HG03565 (cell line): ENCODE measurements around the gene TOR4A.
"Not testable (repeated sequence)": the region's sequence is repeated elsewhere in the genome, so short reads cannot be mapped to it uniquely, and the experiment has no call there.

Source experiments
- ATAC-seq: cut with Tn5 transposase; IDR thresholded peaks from one replicate; pipeline ENCODE4 v1.9.1; 2021; ENCODE audit warnings: mild to moderate bottlenecking, moderate library complexity; ENCODE audit not compliant: unreplicated experiment

Gene TOR4A

GRCh38 chr9:137315581-137316011 lies 38.1 kb downstream of the TOR4A start:
- ATAC-seq, result no peak

- no peak for ATAC-seq
These were observed 38.8 kb downstream of the TOR4A start for GRCh38 chr9:137316012-137316981.

- no peak for ATAC-seq
These were observed 39.6 kb downstream of the TOR4A start for GRCh38 chr9:137317021-137317717.

DNA sequence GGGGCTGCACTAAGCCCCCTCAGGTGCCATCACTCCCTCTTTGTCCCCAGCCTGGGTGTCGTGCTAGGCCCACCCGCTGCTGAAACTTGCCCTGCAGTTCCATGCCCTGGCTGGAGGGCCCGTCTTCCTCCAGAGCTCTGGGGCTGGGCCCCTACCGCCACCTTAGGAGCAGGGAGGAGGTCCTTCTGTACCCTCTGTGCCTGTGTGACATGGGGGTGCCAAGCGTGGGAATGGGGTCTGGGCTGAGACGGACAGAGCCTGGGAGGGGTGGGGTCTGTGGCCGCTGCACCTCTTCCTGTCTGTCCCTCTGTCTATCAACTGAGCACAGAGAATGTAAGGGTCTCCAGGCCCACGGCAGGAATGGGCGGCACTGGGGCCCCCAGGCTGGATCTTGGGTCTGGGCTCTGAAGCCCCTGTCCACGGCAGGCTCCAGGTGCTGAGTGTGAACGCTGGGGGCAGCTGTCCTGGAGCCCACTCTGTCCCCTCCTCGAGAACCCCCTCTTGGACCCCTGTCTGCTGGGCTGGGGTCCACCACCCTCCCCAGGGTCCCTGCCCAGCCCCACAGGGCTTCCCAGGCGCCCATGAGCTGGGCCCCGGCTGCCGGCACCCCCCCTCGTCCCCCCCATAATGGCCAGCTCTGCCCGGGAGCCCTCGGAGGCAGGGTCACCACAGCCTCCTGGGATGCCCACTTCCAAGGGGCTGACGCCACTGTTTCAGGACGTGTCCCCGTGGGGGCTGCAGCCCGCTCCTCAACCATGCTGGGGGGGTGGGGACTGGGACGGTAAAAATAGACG lies 40.4 kb downstream of the TOR4A start:
- ATAC-seq, result no peak

DNA sequence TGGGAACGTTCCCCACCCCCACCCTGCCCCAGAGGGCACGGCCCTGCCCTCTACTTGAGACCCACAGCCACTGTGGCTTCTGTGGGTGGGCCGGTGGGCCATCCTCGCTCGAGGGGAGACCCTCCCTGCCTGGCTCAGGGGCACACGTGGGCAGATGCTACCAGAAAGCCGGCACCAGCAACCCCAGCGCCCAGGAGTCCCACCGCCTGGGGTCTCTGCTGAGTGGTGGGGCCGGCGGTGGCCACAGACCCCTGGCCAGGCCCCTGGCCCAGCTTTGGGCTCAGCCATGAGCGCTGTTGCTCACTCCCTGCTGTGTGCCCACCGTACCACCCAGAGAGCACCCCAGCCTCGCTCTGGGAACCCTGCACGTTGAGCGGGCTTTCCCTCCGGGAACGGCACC lies 41.1 kb downstream of the TOR4A start:
- ATAC-seq, result no peak

DNA sequence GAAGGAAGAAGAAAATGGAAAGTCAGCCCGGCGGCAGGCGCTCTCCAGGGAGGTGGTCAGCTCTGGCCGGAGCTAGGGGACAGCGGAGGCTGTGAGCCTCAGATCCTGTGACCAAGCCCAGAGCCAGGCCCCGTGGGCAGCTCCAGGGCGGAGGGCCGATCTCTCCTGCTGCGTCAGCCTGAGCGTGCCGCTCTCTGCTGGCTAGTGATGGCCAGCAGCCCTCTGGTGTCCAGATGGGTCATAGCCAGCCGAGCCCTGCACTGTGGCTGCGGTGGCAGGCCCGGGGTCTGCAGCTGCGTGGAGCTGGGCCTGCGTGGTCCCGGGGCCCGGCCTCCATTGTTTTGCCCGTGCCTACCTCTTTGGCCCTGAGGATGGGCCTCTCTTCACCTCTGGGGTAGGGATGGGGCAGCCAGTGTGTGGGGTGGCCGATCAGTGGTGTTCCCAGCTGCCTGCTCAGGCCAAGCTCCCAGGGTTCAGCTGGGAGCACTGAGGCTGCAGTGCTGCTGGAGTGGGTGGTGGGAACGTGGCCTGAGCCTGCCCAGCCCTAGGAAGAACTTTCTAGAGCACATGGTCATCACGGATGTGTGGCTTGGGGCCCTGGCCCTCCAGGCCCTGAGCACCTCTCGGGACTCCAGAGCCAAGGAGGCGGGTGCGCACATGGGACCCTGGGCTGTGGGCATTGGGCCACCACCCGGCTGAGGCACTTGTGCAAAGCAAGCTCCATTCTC lies 41.6 kb downstream of the TOR4A start:
- ATAC-seq, result no peak

DNA sequence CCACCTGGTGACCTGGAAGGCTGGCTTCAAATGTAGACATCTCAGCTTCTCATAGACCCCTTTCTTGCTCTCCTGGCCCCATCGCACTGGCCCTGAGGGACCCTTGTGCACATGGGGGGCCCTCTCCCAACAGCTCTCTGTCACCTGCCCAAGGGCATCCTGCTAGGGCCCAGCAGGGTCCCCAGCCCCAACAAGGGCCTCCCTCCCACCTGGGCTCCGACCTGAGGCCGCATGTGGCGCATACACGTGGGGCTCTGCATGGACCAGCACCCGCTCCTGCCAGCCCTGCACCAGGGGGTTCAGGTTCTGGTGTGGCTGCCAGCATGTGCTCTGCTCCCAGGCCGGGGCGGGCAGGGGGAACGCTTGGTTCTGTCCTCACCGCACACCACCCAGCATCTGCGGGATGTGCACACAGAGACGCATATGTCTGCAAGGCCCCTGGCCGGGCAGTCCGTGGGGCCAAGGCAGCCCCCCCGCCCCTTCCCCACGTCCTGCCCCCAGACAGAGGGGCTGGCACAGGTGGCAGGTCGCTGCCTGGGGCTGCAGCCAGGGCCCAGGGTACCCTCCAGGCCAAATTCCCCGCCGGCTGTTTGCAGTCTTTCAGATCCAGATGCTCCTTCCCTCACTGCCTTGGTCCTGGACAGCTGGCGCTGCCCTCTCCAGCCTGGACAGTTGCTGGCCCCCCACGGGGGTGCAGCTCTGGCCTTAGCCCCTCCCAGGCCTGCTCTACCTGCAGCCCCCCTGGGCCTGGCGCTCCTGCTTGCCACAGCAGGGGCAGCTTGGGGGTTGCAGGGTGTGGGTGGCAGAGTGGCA lies 42.4 kb downstream of the TOR4A start:
- ATAC-seq, result no peak

DNA sequence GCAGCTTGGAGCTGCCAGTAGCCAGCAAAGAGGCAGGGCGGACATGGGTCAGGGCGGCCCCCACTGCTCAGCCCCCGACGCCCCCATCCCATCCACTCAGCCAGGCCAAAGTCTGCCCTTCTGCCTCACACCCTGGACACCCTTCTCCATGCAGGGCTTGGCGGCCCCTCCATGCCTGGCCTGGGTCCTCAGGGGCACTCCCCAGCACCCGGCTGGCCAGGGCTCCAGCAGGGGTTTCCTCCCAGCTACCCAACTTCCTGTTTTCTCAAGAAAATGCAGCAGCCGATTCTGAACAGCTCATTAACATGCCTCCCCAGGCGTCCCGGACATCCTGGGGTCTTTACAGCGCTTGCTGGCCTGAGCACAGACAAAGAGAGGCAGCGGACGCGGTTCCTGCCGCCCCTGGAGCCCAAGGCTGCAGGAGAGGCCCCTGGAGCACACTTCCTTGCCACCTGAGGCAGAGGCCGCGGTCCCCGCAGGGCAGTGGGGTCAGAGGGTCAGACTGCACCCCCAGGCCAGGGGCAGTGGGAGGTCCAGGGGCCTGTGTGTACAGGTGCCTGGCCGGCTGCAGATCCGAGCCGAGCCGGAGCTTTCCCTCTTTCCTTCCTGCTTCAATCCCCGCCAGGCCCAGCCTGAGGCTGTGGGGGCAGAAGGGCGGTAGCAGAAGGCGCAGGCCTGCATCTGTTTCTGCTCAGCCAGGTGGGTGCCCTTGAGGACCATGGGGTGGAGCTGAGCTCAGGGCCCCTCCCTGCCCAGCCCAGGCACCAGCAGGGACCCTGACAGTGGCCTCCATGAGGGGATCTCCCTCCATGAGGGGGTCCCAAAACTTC lies 43.2 kb downstream of the TOR4A start:
- no peak for ATAC-seq

- ATAC-seq, result no peak
These were observed 44.3 kb downstream of the TOR4A start for GRCh38 chr9:137321726-137322361.

DNA sequence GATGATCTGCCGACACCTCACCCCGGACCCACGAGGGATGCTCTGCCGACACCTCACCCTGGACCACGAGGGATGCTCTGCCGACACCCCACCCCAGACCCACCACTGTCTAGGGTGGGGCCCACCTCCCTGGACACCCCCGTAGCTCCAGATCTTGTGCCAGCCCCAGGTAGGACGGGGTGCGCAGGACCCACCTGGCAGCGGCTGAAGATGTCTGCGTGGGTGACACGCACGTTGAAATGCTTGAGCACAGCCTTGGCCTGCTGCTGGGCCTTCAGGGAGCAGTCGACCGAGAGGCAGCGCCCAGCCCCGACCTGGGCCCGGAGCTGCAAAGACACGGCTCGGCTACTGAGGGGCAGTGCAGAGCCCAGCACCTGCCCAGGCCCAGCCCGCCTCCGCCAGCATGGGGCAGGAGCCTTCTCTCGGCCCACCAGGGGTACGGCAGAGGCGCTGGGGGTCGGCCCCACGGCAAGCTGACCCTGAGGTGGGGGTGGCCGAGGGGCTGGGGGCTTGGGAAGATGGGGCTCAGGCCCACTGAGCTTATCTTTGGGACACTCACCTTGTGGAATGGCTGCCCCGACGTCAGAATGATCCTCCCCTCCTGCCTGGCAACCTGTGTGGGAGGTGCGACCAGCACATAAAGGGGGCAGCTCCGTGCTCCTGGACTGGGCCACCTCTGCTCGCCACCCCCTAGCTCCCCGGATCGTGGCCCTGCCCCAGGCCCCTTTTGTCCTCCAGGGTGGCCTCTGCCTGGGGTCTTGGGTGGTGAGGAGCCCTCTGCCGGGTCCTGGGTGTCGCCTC lies 46.2 kb downstream of the TOR4A start:
- no peak for ATAC-seq

DNA sequence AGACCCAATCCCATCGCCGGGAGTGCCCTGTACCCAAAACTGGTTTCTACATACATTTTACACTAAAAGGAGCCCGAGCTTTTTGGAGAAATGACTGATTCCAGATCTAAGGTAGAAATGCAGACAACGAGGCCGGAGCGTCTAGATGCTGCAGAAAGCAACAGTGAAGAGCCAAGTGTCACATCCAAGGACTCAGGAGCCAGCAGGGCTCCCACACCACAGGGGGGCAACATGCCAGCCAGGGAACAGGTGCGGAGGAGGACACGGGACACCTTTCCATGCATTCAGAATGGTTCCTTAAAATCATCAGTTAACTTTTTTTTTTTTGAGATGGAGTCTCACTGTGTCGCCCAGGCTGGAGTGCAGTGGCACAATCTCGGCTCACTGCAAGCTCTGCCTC lies 47.6 kb downstream of the TOR4A start:
- no peak for ATAC-seq

- no peak for ATAC-seq
These were observed 48.3 kb downstream of the TOR4A start for GRCh38 chr9:137325799-137326198.

DNA sequence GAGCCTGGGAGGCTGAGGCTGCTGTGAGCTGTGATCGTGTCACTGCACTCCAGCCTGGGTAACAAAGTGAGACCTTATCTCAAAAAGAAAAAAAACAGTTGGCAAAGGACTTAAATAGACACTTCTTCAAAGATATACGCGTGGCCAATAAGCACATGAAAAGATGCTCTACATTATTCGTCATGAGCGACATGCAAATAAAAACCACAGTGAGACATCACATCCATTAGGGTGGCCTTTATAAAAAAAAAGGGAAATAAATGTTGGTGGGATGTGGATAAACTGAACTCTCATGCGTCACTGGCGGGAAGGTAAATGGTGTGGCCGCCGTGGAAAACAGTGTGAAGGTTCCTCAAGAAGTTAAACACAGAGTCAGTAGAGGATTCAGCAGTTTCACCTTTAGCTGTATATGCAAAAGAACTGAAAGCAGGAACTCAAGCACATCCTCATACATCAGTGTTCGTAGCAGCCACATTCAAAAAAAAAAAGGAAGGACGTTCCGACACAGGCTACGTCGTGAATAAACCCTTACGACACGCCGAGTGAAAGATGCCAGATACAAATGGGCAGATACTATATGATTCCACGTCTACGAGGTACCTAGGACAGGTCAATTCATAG lies 49.0 kb downstream of the TOR4A start:
- ATAC-seq, result peak; percentile 38

- not testable (repeated sequence) for ATAC-seq
These were observed 50.4 kb downstream of the TOR4A start for GRCh38 chr9:137327641-137328550.

DNA sequence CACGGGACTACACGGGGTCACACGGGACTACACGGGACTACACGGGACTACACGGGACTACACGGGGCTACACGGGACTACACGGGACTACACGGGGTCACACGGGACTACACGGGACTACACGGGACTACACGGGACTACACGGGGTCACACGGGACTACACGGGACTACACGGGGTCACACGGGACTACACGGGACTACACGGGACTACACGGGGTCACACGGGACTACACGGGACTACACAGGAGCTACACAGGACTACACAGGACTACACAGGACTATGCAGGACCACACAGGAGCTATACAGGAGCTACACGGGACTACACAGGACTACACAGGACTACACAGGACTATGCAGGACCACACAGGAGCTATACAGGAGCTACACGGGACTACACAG lies 52.1 kb downstream of the TOR4A start:
- not testable (repeated sequence) for ATAC-seq

DNA sequence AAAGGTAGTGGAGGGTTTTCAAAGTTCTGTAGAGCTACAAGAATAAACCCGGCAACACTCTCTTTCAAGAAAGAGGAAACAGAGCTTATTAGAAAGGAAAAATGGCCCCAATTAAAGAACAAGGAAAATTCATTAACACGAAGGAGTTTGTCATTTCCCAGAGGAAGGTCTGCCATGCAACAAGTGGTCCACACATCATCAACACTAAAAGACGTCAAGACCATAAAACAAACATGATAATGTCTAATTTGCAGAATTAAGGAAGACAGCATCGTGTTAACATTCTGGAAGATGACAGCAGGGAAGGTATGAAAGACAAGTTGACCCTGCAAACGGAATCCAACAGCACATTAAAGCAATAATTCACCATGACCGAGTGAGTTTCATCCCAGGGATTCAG lies 53.2 kb downstream of the TOR4A start:
- no peak for ATAC-seq
